Activated CD8-positive, alpha-beta T cell treated with anti-CD3 and anti-CD28 coated beads for 36 hours (primary cell): ENCODE data around the gene MSL3. TPM values are rescaled to one million over a fixed set of nuclear protein-coding genes. Genes with fewer than 3 reads are reported as not detected.
A peak's percentile ranks its signal among the peaks of the same experiment; 100 is the strongest.

Source experiments
- ATAC-seq: fragments of 200-7000 bp; cut with Tn5 transposase; one replicate; pipeline ENCODE4 v1.10.0; 2021; ENCODE audit warnings: mild to moderate bottlenecking, moderate library complexity
- CTCF ChIA-PET: fragments of 350-600 bp; sonication (Branson Sonifier 250); formaldehyde crosslinking; loops from one replicate; lab custom pipeline; 2021; ENCODE audit warnings: antibody characterized with exemption; lab: Charles Lee
- POLR2A ChIA-PET: fragments of 350-600 bp; sonication (Branson Sonifier 250); formaldehyde crosslinking; loops from one replicate; lab custom pipeline; 2021; ENCODE audit warnings: antibody characterized with exemption; lab: Charles Lee
- DNase-seq: peaks from one replicate; pipeline ENCODE4 v3.0.0-alpha.2; 2020
- H3K27ac Mint-ChIP-seq: one replicate; pipeline ENCODE4 v1.8.0; 2021; ENCODE audit warnings: mild to moderate bottlenecking, mixed read lengths
- H3K27me3 Mint-ChIP-seq: one replicate; pipeline ENCODE4 v1.8.0; 2021; ENCODE audit warnings: mixed read lengths
- H3K36me3 Mint-ChIP-seq: one replicate; pipeline ENCODE4 v1.8.0; 2021; ENCODE audit warnings: low read depth, mixed read lengths
- H3K4me1 Mint-ChIP-seq: one replicate; pipeline ENCODE4 v1.8.0; 2021; ENCODE audit warnings: low read depth, mixed read lengths
- H3K4me3 Mint-ChIP-seq: one replicate; pipeline ENCODE4 v1.8.0; 2021; ENCODE audit warnings: mild to moderate bottlenecking, moderate library complexity, mixed read lengths
- H3K9me3 Mint-ChIP-seq: one replicate; pipeline ENCODE4 v1.8.0; 2021; ENCODE audit warnings: mixed read lengths
- CTCF ChIP-seq: fragments of 200-600 bp; IDR thresholded peaks from one replicate; pipeline ENCODE4 v1.8.0; 2022; ENCODE audit warnings: antibody characterized with exemption, mild to moderate bottlenecking
- intact Hi-C: fragments of 100-400 bp; cut with micrococcal nuclease; formaldehyde crosslinking; loops from one replicate; pipeline ENCODE4 v1.10.0; 2022
- total RNA-seq, 2 experiments: library from RNA; stranded (reverse); gene quantifications; one replicate each; pipeline ENCODE4 v1.2.3, GENCODE V29; 2021

Gene MSL3
- total RNA-seq, 2 experiments from 2014 or later, result 39.3 to 40.7 TPM

GRCh38 chrX:11792461-11793421 lies 34.7 kb downstream of the MSL3 start:
- ATAC-seq (peak; percentile 90), DNase-seq (peak; percentile 85)
- CTCF ChIA-PET, result interaction anchor here (0.7 to 1.1 kb wide), 3 partner anchors 23 to 115 kb away, joined by 3 to 4 read pairs (median 3); no protein-coding TSS in a partner anchor
- H3K4me3 Mint-ChIP-seq, result peak overlapping the region; percentile 55
- peaks cover 40% of the 10 kb centered on the region for H3K4me1 Mint-ChIP-seq
- no peak for TF ChIP-seq CTCF
- no peaks in the 10 kb centered on the region for H3K27me3 Mint-ChIP-seq
- no peaks in the 10 kb centered on the region for H3K36me3 Mint-ChIP-seq
- H3K27ac Mint-ChIP-seq, result peak overlapping the region; percentile 98
- POLR2A ChIA-PET, result interaction anchor here (1.0 kb wide), 1 partner anchor 35 kb away, joined by 3 read pairs; no protein-coding TSS in a partner anchor
- intact Hi-C loops, result no loop called here
- H3K9me3 Mint-ChIP-seq, result peaks cover 2% of the 10 kb centered on the region

GRCh38 chrX:11793734-11794133 lies 35.7 kb downstream of the MSL3 start:
- TF ChIP-seq CTCF, result no peak
- no peak for DNase-seq
- ATAC-seq, result no peak
- CTCF ChIA-PET, result interaction anchor here (1.1 kb wide), 1 partner anchor 30 kb away, joined by 4 read pairs; no protein-coding TSS in a partner anchor
- H3K4me3 Mint-ChIP-seq, result no peak overlapping the region
- POLR2A ChIA-PET, result no interaction called here
- H3K36me3 Mint-ChIP-seq, result no peaks in the 10 kb centered on the region
- no peaks in the 10 kb centered on the region for H3K27me3 Mint-ChIP-seq
- H3K4me1 Mint-ChIP-seq, result peaks cover 40% of the 10 kb centered on the region
- peaks cover 2% of the 10 kb centered on the region for H3K9me3 Mint-ChIP-seq
- intact Hi-C loops, result no loop called here
- H3K27ac Mint-ChIP-seq, result peak overlapping the region; percentile 98

GRCh38 chrX:11813341-11813740 lies 55.3 kb downstream of the MSL3 start:
- DNase-seq (no peak), ATAC-seq (no peak)
- intact Hi-C loops, result no loop called here
- Mint-ChIP-seq H3K4me1 (peaks cover 4% of the 10 kb centered on the region), H3K27me3 (no peaks in the 10 kb centered on the region), H3K27ac (no peak overlapping the region), H3K4me3 (no peak overlapping the region), H3K9me3 (peaks cover 3% of the 10 kb centered on the region), H3K36me3 (no peaks in the 10 kb centered on the region)
- no peak for TF ChIP-seq CTCF
- ChIA-PET POLR2A (no interaction called here), CTCF (no interaction called here)

Other genes starting within 250 kb of the MSL3 start
- gene ARHGAP6, start 92.3 kb upstream of the MSL3 start, total RNA-seq, result not detected